A549 (cell line): ENCODE measurements around the gene HAUS1. TPM values are rescaled to one million over a fixed set of nuclear protein-coding genes. Genes with fewer than 3 reads are reported as not detected.

Source experiments
- ATAC-seq, 2 experiments: fragments of 200-7000 bp in 1 of 2; fragments of >200 bp in 1 of 2; cut with Nextera tagmentation in 1 of 2; cut with Tn5 transposase in 1 of 2; 3 replicates each; pipeline versions ENCODE4 v1.8.0 to v1.9.1; 2018 to 2020; ENCODE audit warnings: mild to moderate bottlenecking in 1 of 2, moderate library complexity in 1 of 2
- CTCF ChIA-PET: fragments of 300-600 bp; sonication (Branson Sonifier 250); formaldehyde crosslinking; extraction: SDS; loops from one replicate; lab custom pipeline; 2021; ENCODE audit warnings: antibody characterized with exemption, inconsistent platforms; lab: Yijun Ruan, JAX
- POLR2A ChIA-PET: fragments of 350-600 bp; formaldehyde crosslinking; extraction: SDS; loops from one replicate; lab custom pipeline; 2021; ENCODE audit warnings: antibody characterized with exemption, inconsistent platforms; lab: Yijun Ruan, JAX
- DNase-seq, 2 experiments: peaks; one replicate each; pipeline versions ENCODE4 v3.0.0 to v3.0.0-alpha.2; 2011 to 2016; ENCODE audit warnings: low read depth in 1 of 2, low spot score in 1 of 2
- FAIRE-seq: peaks from 2 replicates; lab custom pipeline; 2011; peaks lifted over from hg19 to GRCh38; lab: Jason Lieb, UNC
- H3K27ac ChIP-seq, 2 experiments: fragments of >200 bp; sonication (Bioruptor Twin); formaldehyde crosslinking; 3 replicates each; pipeline ENCODE4 v1.5.1; 2016 to 2017
- H3K4me1 ChIP-seq: fragments of >200 bp; sonication (Bioruptor Twin); formaldehyde crosslinking; 3 replicates; pipeline ENCODE4 v1.6.1; 2016
- H3K4me2 ChIP-seq: fragments of >200 bp; sonication (Bioruptor Twin); formaldehyde crosslinking; 3 replicates; pipeline ENCODE4 v1.6.1; 2016
- H3K4me3 ChIP-seq: fragments of >200 bp; sonication (Bioruptor Twin); formaldehyde crosslinking; 3 replicates; pipeline ENCODE4 v1.5.1; 2016
- H3K9me3 ChIP-seq: fragments of >200 bp; sonication (Bioruptor Twin); formaldehyde crosslinking; 3 replicates; pipeline ENCODE4 v1.6.1; 2016
- EHMT2 ChIP-seq: fragments of 200-600 bp; sonication (generic); IDR thresholded peaks from 2 replicates; pipeline ENCODE4 v1.6.1; 2016; ENCODE audit warnings: antibody characterized with exemption, low read depth, mild to moderate bottlenecking, moderate library complexity
- FOSB ChIP-seq: fragments of 250-450 bp; sonication (Bioruptor Pico); IDR thresholded peaks from 2 replicates; pipeline ENCODE4 v1.5.0; 2020; ENCODE audit warnings: mild to moderate bottlenecking, moderate library complexity
- GATA3 ChIP-seq: IDR thresholded peaks from 2 replicates; pipeline ENCODE4 v1.6.1; 2012; ENCODE audit warnings: borderline replicate concordance
- JUNB ChIP-seq: fragments of >200 bp; sonication (Bioruptor Twin); formaldehyde crosslinking; IDR thresholded peaks from 2 replicates; pipeline ENCODE4 v1.6.1; 2016
- MAFK ChIP-seq: fragments of 450-650 bp; IDR thresholded peaks from 2 replicates; pipeline ENCODE4 v1.6.1; 2014; ENCODE audit not compliant: partially characterized antibody
- RAD21 ChIP-seq, 2 experiments: fragments of >200 bp in 1 of 2; sonication (Bioruptor Twin) in 1 of 2; formaldehyde crosslinking in 1 of 2; IDR thresholded peaks in 1 of 2; conservative IDR thresholded peaks in 1 of 2; 2 replicates in 1 of 2; 3 replicates in 1 of 2; pipeline ENCODE4 v1.6.1; 2012 to 2018; ENCODE audit warnings: inconsistent platforms in 1 of 2
- RFX5 ChIP-seq: fragments of 450-650 bp; IDR thresholded peaks from 2 replicates; pipeline ENCODE4 v1.7.1; 2014; ENCODE audit warnings: antibody characterized with exemption, mild to moderate bottlenecking, moderate library complexity
- RNF2 ChIP-seq: fragments of 200-600 bp; sonication (generic); IDR thresholded peaks from 2 replicates; pipeline ENCODE4 v1.6.1; 2016; ENCODE audit warnings: low read depth, mild to moderate bottlenecking, antibody characterized with exemption, moderate library complexity, borderline replicate concordance
- ZFP36 ChIP-seq: fragments of 450-650 bp; IDR thresholded peaks from 2 replicates; pipeline ENCODE4 v1.6.1; 2014; ENCODE audit warnings: borderline replicate concordance; ENCODE audit not compliant: partially characterized antibody
- ZNF302 ChIP-seq: fragments of 250-450 bp; sonication (Bioruptor Pico); IDR thresholded peaks from 2 replicates; pipeline ENCODE4 v1.9.0; 2021; ENCODE audit warnings: inconsistent platforms, mild to moderate bottlenecking, moderate library complexity
- ZSCAN20 ChIP-seq: fragments of 250-450 bp; sonication (Bioruptor Pico); IDR thresholded peaks from 2 replicates; pipeline ENCODE4 v1.8.0; 2022; ENCODE audit warnings: mild to moderate bottlenecking, moderate library complexity
- WGBS: methylation state at CpG from one replicate; pipeline ENCODE4 v1.1.6; 2017; ENCODE audit errors: missing lambda C conversion rate; 5-methylcytosine and 5-hydroxymethylcytosine counted together
- polyA plus RNA-seq, 4 experiments: library from polyadenylated mRNA; depleted of rRNA in 3 of 4; stranded (reverse); fragments of >200 nt; fragmentation: RNase III in 1 of 4; extraction: RNeasy Plus Mini Kit Qiagen cat#74134 plus additional on column Dnase treatment in 1 of 4; gene quantifications; 2 replicates in 3 of 4; 3 replicates in 1 of 4; pipeline ENCODE4 v1.2.3, GENCODE V29; 2011 to 2017
- TF ChIP-seq, protein P1 (sequence below): fragments of 450-650 bp; IDR thresholded peaks from 2 replicates; pipeline ENCODE4 v1.6.1; 2014; ENCODE audit warnings: antibody characterized with exemption
- TF ChIP-seq, protein P2 (sequence below): IDR thresholded peaks from 2 replicates; pipeline ENCODE4 v1.6.1; 2012
- TF ChIP-seq, protein P3 (sequence below): fragments of 200-600 bp; sonication (generic); IDR thresholded peaks from 2 replicates; pipeline ENCODE4 v1.6.1; 2016; ENCODE audit warnings: antibody characterized with exemption, mild to moderate bottlenecking, moderate library complexity

The HAUS1 gene
- polyA plus RNA-seq, 2 of the 4 experiments (the other 2 are of a cell fraction): 58.6 to 59.7 TPM

DNA sequence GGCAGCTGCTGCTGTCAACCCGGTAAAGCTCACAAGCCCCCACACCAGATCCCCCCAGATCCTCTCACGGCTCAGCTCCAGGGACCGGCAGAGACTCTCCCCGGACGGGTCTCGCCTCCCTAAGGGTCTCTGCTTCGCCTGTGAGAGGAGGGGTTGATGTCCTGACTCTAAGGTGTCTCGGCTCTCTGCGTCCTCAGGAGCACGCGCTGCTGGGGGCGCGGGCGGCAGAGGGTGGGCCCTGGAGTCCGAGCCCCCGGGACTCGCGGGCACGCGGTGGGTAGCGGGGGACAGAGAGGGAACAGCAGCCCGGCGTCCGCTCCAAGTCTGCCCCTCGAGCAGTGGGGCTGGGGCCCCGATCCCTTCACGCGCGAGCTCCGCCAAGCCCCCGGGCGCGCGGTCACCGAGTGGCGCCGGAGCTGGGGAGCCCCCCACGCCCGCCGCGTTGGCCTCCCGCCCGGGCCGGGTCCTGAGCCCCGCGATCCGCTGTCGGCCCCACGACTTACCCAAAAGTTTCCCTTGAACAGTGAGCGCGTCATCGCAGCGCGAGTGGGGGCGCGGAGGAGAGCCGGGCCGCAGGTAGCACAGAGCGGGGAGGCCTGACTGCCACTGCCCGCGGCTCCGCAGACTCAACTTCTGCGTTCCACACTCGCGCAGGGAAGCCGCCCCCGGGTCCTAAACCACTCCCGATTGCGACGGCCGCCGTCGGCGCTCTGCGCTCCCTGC, 32.4 kb upstream of the HAUS1 start, which contains the start of gene PSTPIP2:
PSTPIP2 (minus strand) TSS at position 608 of the 723 bp plus-strand sequence; CDS start at position 536, 72 bp downstream.
- Histone ChIP-seq H3K4me2 (peak within 1 kb of the TSS; percentile 34; the same call in 2 of the 3 replicates), H3K4me1 (0 out of 3 replicates have a peak, but pooled peaks cover 3% of the 10 kb centered on the region), H3K27ac (peak within 1 kb of the TSS in 1 of 2 experiments; percentile 7; a peak in 1 of 6 replicates), H3K9me3 (no peaks in the 10 kb centered on the region), H3K4me3 (no peak within 1 kb of the TSS)
- ATAC-seq: no peak
- FAIRE-seq: no peak
- POLR2A ChIA-PET: no interaction called here
- WGBS: 65% methylated on average over 41 of the region's 75 CpGs
- DNase-seq: no peak
- CTCF ChIA-PET: interaction anchor here (0.5 to 1.6 kb wide), 3 partner anchors 133 to 406 kb away, joined by 3 to 5 read pairs (median 4); no protein-coding TSS in a partner anchor
- TF ChIP-seq ZNF302 (CRISPR knock-in tag): no peak
- TF ChIP-seq ZSCAN20 (CRISPR knock-in tag): no peak
- TF ChIP-seq JUNB: no peak
- TF ChIP-seq RAD21 (conservative IDR thresholded peaks at IDR 0.05 in 1 of 2, IDR thresholded peaks at IDR 0.05 in 1 of 2): no peak
- no peak for TF ChIP-seq FOSB
- TF ChIP-seq, protein P1, sequence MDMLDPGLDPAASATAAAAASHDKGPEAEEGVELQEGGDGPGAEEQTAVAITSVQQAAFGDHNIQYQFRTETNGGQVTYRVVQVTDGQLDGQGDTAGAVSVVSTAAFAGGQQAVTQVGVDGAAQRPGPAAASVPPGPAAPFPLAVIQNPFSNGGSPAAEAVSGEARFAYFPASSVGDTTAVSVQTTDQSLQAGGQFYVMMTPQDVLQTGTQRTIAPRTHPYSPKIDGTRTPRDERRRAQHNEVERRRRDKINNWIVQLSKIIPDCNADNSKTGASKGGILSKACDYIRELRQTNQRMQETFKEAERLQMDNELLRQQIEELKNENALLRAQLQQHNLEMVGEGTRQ: no peak
- TF ChIP-seq, protein P2, sequence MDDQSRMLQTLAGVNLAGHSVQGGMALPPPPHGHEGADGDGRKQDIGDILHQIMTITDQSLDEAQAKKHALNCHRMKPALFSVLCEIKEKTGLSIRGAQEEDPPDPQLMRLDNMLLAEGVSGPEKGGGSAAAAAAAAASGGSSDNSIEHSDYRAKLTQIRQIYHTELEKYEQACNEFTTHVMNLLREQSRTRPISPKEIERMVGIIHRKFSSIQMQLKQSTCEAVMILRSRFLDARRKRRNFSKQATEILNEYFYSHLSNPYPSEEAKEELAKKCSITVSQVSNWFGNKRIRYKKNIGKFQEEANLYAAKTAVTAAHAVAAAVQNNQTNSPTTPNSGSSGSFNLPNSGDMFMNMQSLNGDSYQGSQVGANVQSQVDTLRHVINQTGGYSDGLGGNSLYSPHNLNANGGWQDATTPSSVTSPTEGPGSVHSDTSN: no peak
- TF ChIP-seq RNF2: no peak
- no peak for TF ChIP-seq ZFP36
- no peak for TF ChIP-seq GATA3

DNA sequence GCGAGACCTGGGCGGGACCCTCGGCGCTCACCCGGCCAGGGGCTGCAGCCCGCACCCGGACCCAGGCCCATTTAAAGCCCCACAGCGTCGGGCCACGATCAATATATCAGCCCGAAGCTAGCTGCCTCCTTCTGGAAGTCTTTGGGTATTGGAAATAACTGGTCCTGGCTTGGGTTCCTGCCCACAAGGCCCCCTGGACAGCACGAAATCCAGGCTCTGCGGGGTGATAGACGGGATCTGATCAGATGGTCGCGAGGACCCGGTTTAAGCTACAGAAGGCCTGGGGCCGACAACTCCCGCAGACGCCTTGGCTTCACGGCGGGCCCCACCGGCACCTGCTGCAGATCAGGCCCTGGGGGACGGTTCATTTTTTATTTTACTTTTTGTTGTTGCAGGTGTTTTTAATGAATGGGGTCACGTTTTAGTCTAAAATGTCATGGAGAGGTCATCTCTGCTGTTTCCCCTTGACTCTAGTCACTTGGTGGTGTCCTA, 31.8 kb upstream of the HAUS1 start:
- TF ChIP-seq EHMT2 (no peak), RFX5 (no peak)
- TF ChIP-seq, protein P3, sequence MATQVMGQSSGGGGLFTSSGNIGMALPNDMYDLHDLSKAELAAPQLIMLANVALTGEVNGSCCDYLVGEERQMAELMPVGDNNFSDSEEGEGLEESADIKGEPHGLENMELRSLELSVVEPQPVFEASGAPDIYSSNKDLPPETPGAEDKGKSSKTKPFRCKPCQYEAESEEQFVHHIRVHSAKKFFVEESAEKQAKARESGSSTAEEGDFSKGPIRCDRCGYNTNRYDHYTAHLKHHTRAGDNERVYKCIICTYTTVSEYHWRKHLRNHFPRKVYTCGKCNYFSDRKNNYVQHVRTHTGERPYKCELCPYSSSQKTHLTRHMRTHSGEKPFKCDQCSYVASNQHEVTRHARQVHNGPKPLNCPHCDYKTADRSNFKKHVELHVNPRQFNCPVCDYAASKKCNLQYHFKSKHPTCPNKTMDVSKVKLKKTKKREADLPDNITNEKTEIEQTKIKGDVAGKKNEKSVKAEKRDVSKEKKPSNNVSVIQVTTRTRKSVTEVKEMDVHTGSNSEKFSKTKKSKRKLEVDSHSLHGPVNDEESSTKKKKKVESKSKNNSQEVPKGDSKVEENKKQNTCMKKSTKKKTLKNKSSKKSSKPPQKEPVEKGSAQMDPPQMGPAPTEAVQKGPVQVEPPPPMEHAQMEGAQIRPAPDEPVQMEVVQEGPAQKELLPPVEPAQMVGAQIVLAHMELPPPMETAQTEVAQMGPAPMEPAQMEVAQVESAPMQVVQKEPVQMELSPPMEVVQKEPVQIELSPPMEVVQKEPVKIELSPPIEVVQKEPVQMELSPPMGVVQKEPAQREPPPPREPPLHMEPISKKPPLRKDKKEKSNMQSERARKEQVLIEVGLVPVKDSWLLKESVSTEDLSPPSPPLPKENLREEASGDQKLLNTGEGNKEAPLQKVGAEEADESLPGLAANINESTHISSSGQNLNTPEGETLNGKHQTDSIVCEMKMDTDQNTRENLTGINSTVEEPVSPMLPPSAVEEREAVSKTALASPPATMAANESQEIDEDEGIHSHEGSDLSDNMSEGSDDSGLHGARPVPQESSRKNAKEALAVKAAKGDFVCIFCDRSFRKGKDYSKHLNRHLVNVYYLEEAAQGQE: no peak
- no peak for DNase-seq
- Histone ChIP-seq H3K27ac (no peak overlapping the region), H3K4me3 (no peak overlapping the region), H3K4me2 (no peak overlapping the region), H3K9me3 (no peaks in the 10 kb centered on the region), H3K4me1 (0 out of 3 replicates have a peak, but pooled peaks cover 3% of the 10 kb centered on the region)
- ATAC-seq: no peak
- CTCF ChIA-PET: interaction anchor here (0.6 to 2.1 kb wide), 5 partner anchors 134 to 408 kb away, joined by 3 to 10 read pairs (median 5); no protein-coding TSS in a partner anchor
- WGBS: 85% methylated on average over 22 of the region's 25 CpGs
- POLR2A ChIA-PET: no interaction called here
- no peak for FAIRE-seq

DNA sequence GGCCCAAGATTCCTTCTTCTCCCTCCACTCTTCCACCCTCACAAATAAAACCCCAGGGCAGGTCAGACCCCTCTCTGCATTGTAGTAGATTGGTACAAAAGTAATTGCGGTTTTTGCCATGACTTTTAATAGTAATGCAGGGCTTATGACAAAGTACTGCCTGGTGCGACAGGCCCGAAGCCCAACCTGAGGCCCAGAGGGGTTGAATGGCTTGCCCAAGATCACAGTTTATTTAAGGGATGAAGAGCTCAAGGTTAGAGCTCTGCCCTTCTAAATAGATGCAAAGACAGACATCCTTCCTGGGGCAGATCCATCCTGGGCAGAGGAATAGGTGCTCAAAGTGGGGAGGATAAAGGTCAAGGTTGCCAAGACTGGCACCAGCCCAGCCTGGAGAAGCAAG, 31.2 kb upstream of the HAUS1 start:
- WGBS: 91% methylated on average over 3 of the region's 3 CpGs
- H3K4me1 ChIP-seq: 0 out of 3 replicates have a peak, but pooled peaks cover 3% of the 10 kb centered on the region
- CTCF ChIA-PET: interaction anchor here (0.7 to 2.1 kb wide), 14 partner anchors 15 to 414 kb away, joined by 3 to 10 read pairs (median 3); no protein-coding TSS in a partner anchor
- FAIRE-seq (no peak), DNase-seq (no peak), ATAC-seq (no peak)
- no peak overlapping the region for H3K4me2 ChIP-seq
- no peak overlapping the region for H3K4me3 ChIP-seq
- no peaks in the 10 kb centered on the region for H3K9me3 ChIP-seq
- no peak overlapping the region for H3K27ac ChIP-seq
- POLR2A ChIA-PET: no interaction called here
- TF ChIP-seq MAFK (no peak), ZFP36 (no peak)
- TF ChIP-seq, all 56 proteins: peak for 0
